T-helper 9 cell (primary cell): ENCODE results near the gene HSD17B14.
"Not testable (repeated sequence)": the region's sequence is repeated elsewhere in the genome, so short reads cannot be mapped to it uniquely, and the experiment has no call there.

Experiments
- DNase-seq: peaks from one replicate; pipeline ENCODE4 v3.0.0-alpha.2; 2020

HSD17B14 gene

GRCh38 chr19:48795685-48796070 lies 40.6 kb downstream of the HSD17B14 start:
- DNase-seq = no peak

DNA sequence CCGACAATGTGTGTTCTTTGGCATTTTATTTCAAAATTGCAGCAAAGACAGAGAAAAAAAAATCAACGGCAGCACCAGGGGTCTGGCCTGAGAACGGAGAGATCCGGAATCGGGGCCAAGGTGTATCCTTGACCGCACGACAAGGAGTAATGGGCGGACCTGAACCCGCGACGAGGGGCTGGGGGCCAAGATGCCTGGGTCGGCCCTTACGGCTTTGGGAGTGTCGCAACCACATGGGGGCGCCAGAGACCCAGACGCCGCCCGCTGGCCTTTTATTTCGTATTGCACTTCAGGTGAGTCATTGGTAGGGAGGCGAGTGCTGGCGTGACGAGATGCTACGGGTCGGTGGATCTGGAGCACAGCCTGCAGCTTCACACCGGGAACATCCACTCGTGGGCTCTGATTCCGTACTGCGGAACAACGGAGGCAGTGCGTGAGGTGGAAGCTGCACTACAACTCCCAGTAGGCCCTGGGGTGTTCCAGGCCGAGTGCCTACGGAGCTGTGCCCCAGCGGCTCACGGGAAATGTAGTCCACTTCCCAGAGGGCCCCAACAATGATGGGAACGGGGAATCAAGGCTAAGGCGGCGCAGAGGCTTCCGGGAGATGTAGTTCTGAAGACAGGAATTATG lies 41.1 kb downstream of the HSD17B14 start:
- peak; percentile 78 for DNase-seq

- no peak for DNase-seq
Observed at GRCh38 chr19:48794291-48794690, 42.0 kb downstream of the HSD17B14 start.

- no peak for DNase-seq
Observed at GRCh38 chr19:48793271-48793670, 43.0 kb downstream of the HSD17B14 start.

DNA sequence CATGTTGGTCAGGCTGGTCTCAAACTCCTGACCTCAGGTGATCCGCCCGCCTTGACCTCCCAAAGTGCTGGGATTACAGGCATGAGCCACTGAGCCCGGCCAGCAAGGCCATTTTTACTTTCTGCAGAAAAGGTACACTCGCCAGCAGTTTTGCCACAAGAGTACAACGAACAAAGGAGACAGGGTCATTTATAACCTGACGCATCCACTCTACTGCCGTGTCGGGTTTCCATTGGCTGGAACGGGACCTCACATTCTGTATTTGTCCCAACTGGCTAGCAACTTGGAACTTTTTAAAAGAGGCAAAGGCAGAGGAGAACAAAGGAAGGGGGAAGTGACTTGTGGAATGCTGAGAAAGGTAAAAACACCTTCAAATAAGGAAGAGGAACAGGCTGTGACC lies 49.0 kb downstream of the HSD17B14 start:
- not testable (repeated sequence) for DNase-seq

- DNase-seq = not testable (repeated sequence)
Observed at GRCh38 chr19:48786422-48786821, 49.9 kb downstream of the HSD17B14 start.

DNA sequence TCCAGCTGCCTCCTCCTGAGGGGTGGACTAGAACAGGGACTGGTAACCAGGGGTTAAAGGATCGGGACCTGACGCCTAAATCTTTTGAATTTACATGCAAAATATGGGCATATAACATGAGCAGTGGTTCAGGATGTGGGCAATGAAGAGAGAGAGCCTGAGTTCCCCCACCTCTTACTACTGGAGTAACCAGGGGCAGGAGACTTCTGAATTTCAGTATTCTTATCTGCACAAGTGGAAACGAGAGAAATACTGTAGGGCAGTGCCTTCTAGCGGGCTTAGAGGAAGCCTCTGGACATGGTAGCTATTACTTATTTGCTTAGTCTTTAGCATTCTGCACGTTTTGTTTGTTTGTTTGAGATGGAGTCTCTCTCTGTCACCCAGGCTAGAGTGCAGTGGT lies 51.8 kb downstream of the HSD17B14 start:
- no peak for DNase-seq

DNA sequence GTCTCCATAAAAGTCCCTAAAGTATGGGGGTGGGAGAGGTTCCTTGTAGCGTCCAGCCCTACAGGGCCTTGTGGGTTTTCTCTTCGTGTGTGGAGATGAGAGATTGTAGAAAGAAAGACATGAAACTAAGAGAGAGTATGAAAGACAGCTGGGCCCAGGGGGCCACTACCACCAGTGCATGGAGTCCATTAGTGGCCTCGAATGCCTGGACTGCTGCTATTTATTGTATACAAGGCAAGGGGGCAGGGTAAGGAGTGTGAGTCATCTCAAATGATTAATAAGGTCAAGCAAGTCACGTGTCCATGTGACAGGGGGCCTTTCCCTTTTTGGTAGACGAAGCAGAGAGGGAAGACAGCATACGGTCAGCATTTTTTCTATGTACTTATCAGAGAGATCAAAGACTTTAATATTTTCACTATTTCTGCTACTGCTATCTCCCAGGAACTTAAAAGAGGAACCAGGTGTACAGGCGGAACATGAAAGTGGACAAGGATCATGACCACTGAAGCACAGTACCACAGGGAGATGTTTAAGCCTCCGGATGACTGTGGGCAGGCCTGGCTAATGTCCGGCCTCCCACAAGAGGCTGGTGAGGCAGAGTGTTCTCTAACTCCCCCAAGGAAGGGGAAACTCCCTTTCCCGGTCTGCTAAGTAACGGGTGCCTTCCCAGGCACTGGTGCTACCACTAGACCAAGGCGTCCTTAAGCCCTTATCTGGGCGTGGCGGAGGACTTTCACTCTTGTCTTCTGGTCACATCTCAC lies 55.5 kb downstream of the HSD17B14 start:
- DNase-seq = no peak

DNA sequence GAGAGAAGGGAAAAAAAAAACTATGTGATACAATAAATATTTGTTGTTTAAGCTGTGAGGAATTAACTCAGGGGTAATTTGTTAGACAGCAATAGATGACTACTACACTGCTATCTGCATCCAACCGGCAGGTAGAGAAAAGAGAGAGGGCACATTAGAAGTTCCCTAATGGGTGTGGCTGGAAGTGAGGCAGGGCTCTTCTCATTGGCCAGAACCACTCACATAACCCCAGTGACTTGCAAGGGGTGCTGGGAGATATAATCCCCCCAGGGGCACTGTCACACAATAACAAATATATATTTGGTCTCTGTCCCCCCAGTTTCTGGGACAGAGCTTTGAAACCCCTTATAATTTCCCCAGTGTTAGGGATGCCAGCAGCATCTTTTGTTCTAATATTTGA lies 56.7 kb downstream of the HSD17B14 start:
- no peak for DNase-seq

GRCh38 chr19:48777720-48778119 lies 58.6 kb downstream of the HSD17B14 start:
- no peak for DNase-seq

GRCh38 chr19:48777139-48777538 lies 59.2 kb downstream of the HSD17B14 start:
- DNase-seq = no peak

GRCh38 chr19:48772503-48772953 lies 63.8 kb downstream of the HSD17B14 start:
- DNase-seq = no peak

GRCh38 chr19:48770734-48771472 lies 65.4 kb downstream of the HSD17B14 start:
- DNase-seq = no peak

DNA sequence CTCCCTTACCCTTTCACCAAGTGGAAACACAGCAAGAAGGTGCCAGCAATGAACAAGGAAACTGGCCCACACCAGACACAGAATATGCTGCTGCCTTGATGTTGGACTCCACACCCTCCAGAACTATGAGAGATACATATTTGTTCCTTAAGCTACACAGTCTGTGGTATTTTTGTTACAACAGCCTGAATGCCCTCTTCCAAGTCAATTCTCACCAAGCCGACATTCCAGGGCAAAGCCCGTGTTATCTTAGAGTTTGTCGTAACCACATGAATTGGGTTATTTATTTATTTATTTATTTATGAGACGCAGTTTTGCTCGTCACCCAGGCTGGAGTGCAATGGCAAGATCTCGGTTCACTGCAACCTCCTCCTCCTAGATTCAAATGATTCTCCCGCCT lies 66.0 kb downstream of the HSD17B14 start:
- no peak for DNase-seq

DNA sequence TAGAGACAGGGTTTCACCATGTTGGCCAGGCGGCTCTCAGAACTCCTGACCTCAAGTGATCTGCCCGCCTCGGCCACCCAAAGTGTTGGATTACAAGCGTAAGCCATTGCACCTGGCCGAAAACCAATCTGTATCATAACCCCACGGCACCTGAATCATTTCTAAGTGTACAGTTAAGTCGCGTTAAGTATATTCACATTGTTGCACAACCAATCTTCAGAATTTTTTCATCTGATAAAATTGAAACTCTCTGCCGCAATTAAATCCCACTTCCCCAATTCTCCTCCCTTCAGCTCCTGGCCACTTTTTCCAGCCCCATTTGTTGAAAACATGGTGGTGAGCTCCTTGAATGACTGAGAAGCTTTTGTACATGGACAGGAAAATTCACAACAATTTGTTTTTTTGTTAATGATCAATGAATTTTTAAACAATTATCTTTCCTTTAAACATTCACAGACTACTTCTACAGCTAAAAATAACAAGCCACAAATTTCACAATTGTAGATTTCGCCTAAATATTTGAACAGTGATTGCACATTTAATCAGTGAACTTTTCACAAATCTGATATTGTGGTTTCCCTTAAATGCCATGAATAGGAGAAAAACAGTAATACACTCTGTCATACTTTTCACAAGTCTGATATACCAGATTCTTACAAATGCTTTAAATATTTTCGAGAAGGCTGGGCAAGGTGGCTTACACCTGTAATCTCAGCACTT lies 67.1 kb downstream of the HSD17B14 start:
- DNase-seq = no peak

DNA sequence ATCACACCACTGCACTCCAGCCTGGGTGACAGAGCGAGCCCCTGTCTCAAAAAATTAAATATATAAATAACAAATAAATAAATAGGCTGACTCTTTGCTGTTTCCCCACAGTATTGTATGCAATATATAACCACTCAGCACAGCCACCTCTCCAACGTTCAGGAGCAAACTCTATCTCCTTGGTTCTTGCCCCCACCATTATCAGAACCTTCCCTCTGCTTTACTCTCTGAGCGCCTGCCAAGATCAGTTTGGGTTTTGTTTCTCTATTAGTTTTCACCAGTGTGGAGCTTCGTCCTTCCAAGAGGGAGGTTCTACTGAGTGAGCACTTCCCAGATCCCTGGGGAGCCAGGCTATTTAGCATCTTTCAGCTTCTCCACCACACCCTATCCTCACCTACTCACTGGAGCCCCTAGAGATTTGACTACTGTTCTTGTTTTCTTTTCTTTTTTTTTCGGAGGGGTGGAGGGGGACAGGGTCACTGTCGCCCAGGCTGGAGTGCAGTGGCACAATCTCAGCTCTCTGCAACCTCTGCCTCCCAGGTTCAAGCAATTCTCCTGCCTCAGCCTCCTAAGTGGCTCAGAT lies 68.0 kb downstream of the HSD17B14 start:
- DNase-seq = not testable (repeated sequence)

- DNase-seq = not testable (repeated sequence)
Observed at GRCh38 chr19:48765816-48766215, 70.5 kb downstream of the HSD17B14 start.
